Measurements from ENCODE around the gene ABCA1.

- no peak for TF ChIP-seq CTCF (conservative IDR thresholded peaks at IDR 0.05; ENCODE audit: low read length)
- no peak for TF ChIP-seq EZH2phosphoT487 (IDR thresholded peaks at IDR 0.05; ENCODE audit: borderline replicate concordance, low read depth, low read length)
Measured at GRCh38 chr9:104779946-104780535, 147.9 kb downstream of the ABCA1 start.
